Vagina (tissue), 2 donors: ENCODE measurements around the gene SNX1. TPM values are rescaled to one million over a fixed set of nuclear protein-coding genes. Genes with fewer than 3 reads are reported as not detected.
"Not testable (repeated sequence)": the region's sequence is repeated elsewhere in the genome, so short reads cannot be mapped to it uniquely, and the experiment has no call there.

Source experiments
- DNase-seq, 2 donors: peaks; one replicate each; pipeline ENCODE4 v3.0.0-alpha.2; 2017; ENCODE audit errors: extremely low spot score in 2 of 2
- H3K27ac ChIP-seq: fragments of 200-600 bp; sonication (generic); one replicate; pipeline ENCODE4 v1.5.1; 2019
- H3K27me3 ChIP-seq: fragments of 200-600 bp; sonication (generic); one replicate; pipeline ENCODE4 v1.5.1; 2019
- H3K36me3 ChIP-seq, 2 donors: fragments of 200-600 bp; sonication (generic); one replicate each; pipeline ENCODE4 v1.5.1; 2017 to 2019
- H3K4me1 ChIP-seq: fragments of 200-600 bp; sonication (generic); one replicate; pipeline ENCODE4 v1.5.1; 2019
- H3K4me3 ChIP-seq, 2 donors: fragments of 200-600 bp; sonication (generic); 1 replicate in 1 of 2; 2 replicates in 1 of 2; pipeline ENCODE4 v1.5.1; 2016 to 2019
- H3K9me3 ChIP-seq: fragments of 200-600 bp; sonication (generic); one replicate; pipeline ENCODE4 v1.5.1; 2019
- CTCF ChIP-seq, 3 experiments: fragments of 450-650 bp in 2 of 3; fragments of 200-600 bp in 1 of 3; sonication (generic) in 1 of 3; IDR thresholded peaks; one replicate each; pipeline ENCODE4 v1.5.1; 2017 to 2019; ENCODE audit warnings: antibody characterized with exemption in 3 of 3, mild to moderate bottlenecking in 2 of 3, moderate library complexity in 2 of 3
- POLR2A ChIP-seq, 2 donors: fragments of 450-650 bp; IDR thresholded peaks; one replicate each; pipeline ENCODE4 v1.6.1; 2017; ENCODE audit warnings: antibody characterized with exemption in 2 of 2, mild to moderate bottlenecking in 2 of 2, moderate library complexity in 2 of 2
- POLR2AphosphoS5 ChIP-seq, 2 donors: sonication (generic); formaldehyde crosslinking; IDR thresholded peaks; one replicate each; pipeline ENCODE4 v1.9.0; 2017; ENCODE audit warnings: antibody characterized with exemption in 2 of 2, mild to moderate bottlenecking in 2 of 2, low read depth in 1 of 2; ENCODE audit not compliant: insufficient read depth in 1 of 2
- intact Hi-C: fragments of 100-400 bp; cut with DNase I; formaldehyde crosslinking; loops from one replicate; pipeline ENCODE4 v1.15.1; 2023
- total RNA-seq: library from RNA; depleted of rRNA; stranded (reverse); fragments of >200 nt; gene quantifications from one replicate; pipeline ENCODE4 v1.2.3, GENCODE V29; 2016

Gene SNX1
- total RNA-seq, 1 donor from 2014 or later = 92.8 TPM

GRCh38 chr15:64100958-64101357 is 5.2 kb downstream of the SNX1 start:
- no peaks in the 10 kb centered on the region for H3K9me3 ChIP-seq
- H3K27me3 ChIP-seq = no peaks in the 10 kb centered on the region
- no peak for DNase-seq
- intact Hi-C loops = no loop called here
- no peaks in the 10 kb centered on the region for H3K36me3 ChIP-seq
- TF ChIP-seq CTCF (IDR thresholded peaks at IDR 0.05) = no peak
- peaks cover 55% of the 10 kb centered on the region for H3K4me1 ChIP-seq
- no peak overlapping the region for H3K4me3 ChIP-seq
- no peak overlapping the region for H3K27ac ChIP-seq

GRCh38 chr15:64102497-64102896 is 6.7 kb downstream of the SNX1 start:
- H3K9me3 ChIP-seq = no peaks in the 10 kb centered on the region
- peaks cover 57% of the 10 kb centered on the region for H3K4me1 ChIP-seq
- H3K27me3 ChIP-seq = no peaks in the 10 kb centered on the region
- TF ChIP-seq CTCF (IDR thresholded peaks at IDR 0.05) (no peak), POLR2AphosphoS5 (IDR thresholded peaks at IDR 0.05; ENCODE audit: insufficient read depth in 1 of 2, low read depth in 1 of 2) (no peak), POLR2A (IDR thresholded peaks at IDR 0.05) (no peak)
- no peaks in the 10 kb centered on the region for H3K36me3 ChIP-seq
- H3K27ac ChIP-seq = no peak overlapping the region
- DNase-seq = no peak
- H3K4me3 ChIP-seq = no peak overlapping the region
- intact Hi-C loops = no loop called here

GRCh38 chr15:64105113-64105704 is 9.4 kb downstream of the SNX1 start:
- H3K4me1 ChIP-seq = peaks cover 40% of the 10 kb centered on the region
- intact Hi-C loops = no loop called here
- H3K9me3 ChIP-seq = no peaks in the 10 kb centered on the region
- H3K27me3 ChIP-seq = no peaks in the 10 kb centered on the region
- no peak for DNase-seq
- H3K27ac ChIP-seq = peak overlapping the region; percentile 65
- no peak overlapping the region for H3K4me3 ChIP-seq
- TF ChIP-seq POLR2A (IDR thresholded peaks at IDR 0.05) (no peak), POLR2AphosphoS5 (IDR thresholded peaks at IDR 0.05; ENCODE audit: insufficient read depth in 1 of 2, low read depth in 1 of 2) (peak in 1 of 2 donors; percentile 86)
- H3K36me3 ChIP-seq = no peaks in the 10 kb centered on the region

GRCh38 chr15:64107337-64107736 is 11.6 kb downstream of the SNX1 start:
- intact Hi-C loops = no loop called here
- Histone ChIP-seq H3K27me3 (no peaks in the 10 kb centered on the region), H3K36me3 (no peaks in the 10 kb centered on the region), H3K27ac (no peak overlapping the region), H3K4me1 (peaks cover 57% of the 10 kb centered on the region), H3K4me3 (no peak overlapping the region), H3K9me3 (no peaks in the 10 kb centered on the region)
- no peak for TF ChIP-seq CTCF (IDR thresholded peaks at IDR 0.05)
- TF ChIP-seq POLR2A (IDR thresholded peaks at IDR 0.05) = no peak
- TF ChIP-seq POLR2AphosphoS5 (IDR thresholded peaks at IDR 0.05; ENCODE audit: insufficient read depth in 1 of 2, low read depth in 1 of 2) = no peak
- DNase-seq = no peak

GRCh38 chr15:64110108-64110701 is 14.4 kb downstream of the SNX1 start:
- intact Hi-C loops, H3K27me3 ChIP-seq, H3K9me3 ChIP-seq, H3K27ac ChIP-seq, H3K4me3 ChIP-seq, DNase-seq: not testable (repeated sequence)
- peaks cover 53% of the 10 kb centered on the region for H3K4me1 ChIP-seq
- peaks cover 0 to 18% of the 10 kb centered on the region in 2 donors for H3K36me3 ChIP-seq

- Histone ChIP-seq H3K9me3 (no peaks in the 10 kb centered on the region), H3K27ac (no peak overlapping the region), H3K36me3 (peaks cover 0 to 18% of the 10 kb centered on the region in 2 donors), H3K4me3 (no peak overlapping the region), H3K27me3 (no peaks in the 10 kb centered on the region), H3K4me1 (peaks cover 45% of the 10 kb centered on the region)
- TF ChIP-seq POLR2AphosphoS5 (IDR thresholded peaks at IDR 0.05; ENCODE audit: insufficient read depth in 1 of 2, low read depth in 1 of 2) (no peak), CTCF (IDR thresholded peaks at IDR 0.05) (no peak), POLR2A (IDR thresholded peaks at IDR 0.05) (no peak)
- intact Hi-C loops = no loop called here
- no peak for DNase-seq
Measured at GRCh38 chr15:64110950-64111678, 15.3 kb downstream of the SNX1 start.
